ENCODE data around the gene DUSP1. TPM values are rescaled to one million over a fixed set of nuclear protein-coding genes. Genes with fewer than 3 reads are reported as not detected.

Gene DUSP1
- total and polyA plus RNA-seq, 2 of the 13 experiments (the other 11 are each of a cell fraction or from before 2014, with no cell fraction given), result 27.1 to 55.5 TPM

GRCh38 chr5:172770675-172771438 lies at the start of gene DUSP1 (continued):
- TF ChIP-seq ZNF878 (CRISPR knock-in tag; IDR thresholded peaks at IDR 0.05), result peak; percentile 77; the same call in 1 of the 2 replicates
- no peak for TF ChIP-seq ZBTB44 (CRISPR knock-in tag; IDR thresholded peaks at IDR 0.05)
- TF ChIP-seq ZNF781 (CRISPR knock-in tag; IDR thresholded peaks at IDR 0.05; ENCODE audit: borderline replicate concordance, not compliant biosample characterization), result peak; percentile 92
- TF ChIP-seq ZNF460 (CRISPR knock-in tag; IDR thresholded peaks at IDR 0.05; ENCODE audit: borderline replicate concordance), result no peak
- TF ChIP-seq, protein P1, sequence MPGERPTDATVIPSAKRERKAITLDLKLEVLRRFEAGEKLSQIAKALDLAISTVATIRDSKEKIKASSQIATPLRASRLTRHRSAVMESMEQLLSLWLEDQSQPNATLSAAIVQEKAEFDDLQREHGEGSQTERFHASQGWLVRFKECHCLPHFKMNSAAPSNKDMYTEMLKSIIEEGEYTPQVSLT (CRISPR knock-in tag; IDR thresholded peaks at IDR 0.05; ENCODE audit: borderline replicate concordance, low read depth), result no peak; the same call in 1 of the 2 replicates
- peak; percentile 94 for TF ChIP-seq ZSCAN9 (CRISPR knock-in tag; IDR thresholded peaks at IDR 0.05; ENCODE audit: borderline replicate concordance)
- peak; percentile 83 for TF ChIP-seq TBL1XR1 (IDR thresholded peaks at IDR 0.05; ENCODE audit: borderline replicate concordance, low read length, partially characterized antibody)
- TF ChIP-seq MYNN (CRISPR knock-in tag; IDR thresholded peaks at IDR 0.05; ENCODE audit: low read depth), result peak; percentile 55; the same call in 1 of the 2 replicates
- peak; percentile 81; the same call in 1 of the 2 replicates for TF ChIP-seq KLF11 (CRISPR knock-in tag; IDR thresholded peaks at IDR 0.05)
- no peak for TF ChIP-seq ETV5 (CRISPR knock-in tag; IDR thresholded peaks at IDR 0.05; ENCODE audit: borderline replicate concordance)
- no peak for TF ChIP-seq ZNF432 (CRISPR knock-in tag; IDR thresholded peaks at IDR 0.05; ENCODE audit: borderline replicate concordance)
- TF ChIP-seq, protein P2, sequence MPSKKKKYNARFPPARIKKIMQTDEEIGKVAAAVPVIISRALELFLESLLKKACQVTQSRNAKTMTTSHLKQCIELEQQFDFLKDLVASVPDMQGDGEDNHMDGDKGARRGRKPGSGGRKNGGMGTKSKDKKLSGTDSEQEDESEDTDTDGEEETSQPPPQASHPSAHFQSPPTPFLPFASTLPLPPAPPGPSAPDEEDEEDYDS (CRISPR knock-in tag; IDR thresholded peaks at IDR 0.05), result peak; percentile 97
- TF ChIP-seq, protein P3, sequence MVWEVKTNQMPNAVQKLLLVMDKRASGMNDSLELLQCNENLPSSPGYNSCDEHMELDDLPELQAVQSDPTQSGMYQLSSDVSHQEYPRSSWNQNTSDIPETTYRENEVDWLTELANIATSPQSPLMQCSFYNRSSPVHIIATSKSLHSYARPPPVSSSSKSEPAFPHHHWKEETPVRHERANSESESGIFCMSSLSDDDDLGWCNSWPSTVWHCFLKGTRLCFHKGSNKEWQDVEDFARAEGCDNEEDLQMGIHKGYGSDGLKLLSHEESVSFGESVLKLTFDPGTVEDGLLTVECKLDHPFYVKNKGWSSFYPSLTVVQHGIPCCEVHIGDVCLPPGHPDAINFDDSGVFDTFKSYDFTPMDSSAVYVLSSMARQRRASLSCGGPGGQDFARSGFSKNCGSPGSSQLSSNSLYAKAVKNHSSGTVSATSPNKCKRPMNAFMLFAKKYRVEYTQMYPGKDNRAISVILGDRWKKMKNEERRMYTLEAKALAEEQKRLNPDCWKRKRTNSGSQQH (CRISPR knock-in tag; IDR thresholded peaks at IDR 0.05; ENCODE audit: low read depth), result 0 out of 2 replicates have a peak, but pooled peaks have one; percentile 65
- TF ChIP-seq ZNF17 (CRISPR knock-in tag; IDR thresholded peaks at IDR 0.05), result no peak
- peak; percentile 55; the same call in 1 of the 2 replicates for TF ChIP-seq EED (CRISPR knock-in tag; IDR thresholded peaks at IDR 0.05)
- TF ChIP-seq ZNF282 (IDR thresholded peaks at IDR 0.05; ENCODE audit: partially characterized antibody), result no peak
- TF ChIP-seq NR1H2 (CRISPR knock-in tag; IDR thresholded peaks at IDR 0.05; ENCODE audit: borderline replicate concordance, low read depth), result peak; percentile 41; the same call in 1 of the 2 replicates
- TF ChIP-seq NR2C2 (CRISPR knock-in tag; IDR thresholded peaks at IDR 0.05; ENCODE audit: borderline replicate concordance), result peak; percentile 31; the same call in 1 of the 2 replicates
- no peak for TF ChIP-seq NCOA1 (CRISPR knock-in tag; IDR thresholded peaks at IDR 0.05)
- TF ChIP-seq ZNF652 (CRISPR knock-in tag; IDR thresholded peaks at IDR 0.05; ENCODE audit: borderline replicate concordance, low read depth), result no peak
- no peak for TF ChIP-seq GRHL1 (CRISPR knock-in tag; conservative IDR thresholded peaks at IDR 0.05)
- peak; percentile 58 for TF ChIP-seq FOXM1 (CRISPR knock-in tag; IDR thresholded peaks at IDR 0.05)
